ENCODE measurements around the gene TMEM272. TPM values are rescaled to one million over a fixed set of nuclear protein-coding genes. Genes with fewer than 3 reads are reported as not detected.

Gene TMEM272
- total and polyA plus RNA-seq, 2 of the 4 experiments (the other 2 are of a cell fraction): not detected

- Histone ChIP-seq H2BK15ac (ENCODE audit: low read depth, low read length) (no peak overlapping the region), H4K8ac (ENCODE audit: low read depth in 2 of 2, low read length in 2 of 2) (no peak overlapping the region), H3K9me3 (ENCODE audit: control insufficient read depth, insufficient read depth, low read length) (no peaks in the 10 kb centered on the region), H3K14ac (replicated peaks; ENCODE audit: low read depth, low read length) (no peak overlapping the region), H4K20me1 (ENCODE audit: insufficient read depth, low read length) (peaks cover 12% of the 10 kb centered on the region), H3K9ac (ENCODE audit: low read depth, low read length) (no peak overlapping the region), H3K4me2 (ENCODE audit: low read depth, low read length) (no peak overlapping the region), H2BK120ac (ENCODE audit: low read depth, low read length) (no peak overlapping the region), H2AK5ac (ENCODE audit: low read depth, low read length) (no peak overlapping the region), H2AK9ac (replicated peaks; ENCODE audit: low read depth, low read length, poor library complexity) (no peak overlapping the region), H2AFZ (replicated peaks; ENCODE audit: low read length, poor library complexity) (no peak overlapping the region), H3K27ac (ENCODE audit: insufficient read depth, low read length) (no peak overlapping the region), H3K36me3 (ENCODE audit: control insufficient read depth, insufficient read depth, low read length) (no peaks in the 10 kb centered on the region; the same call in 1 of the 2 replicates), H3K9me1 (ENCODE audit: insufficient read depth, low read length) (peaks cover 18% of the 10 kb centered on the region), H2BK20ac (ENCODE audit: low read depth, low read length) (no peak overlapping the region), H3K27me3 (ENCODE audit: control insufficient read depth, insufficient read depth, low read length) (0 out of 2 replicates have a peak, but pooled peaks cover 1% of the 10 kb centered on the region), H4K5ac (ENCODE audit: low read depth, low read length) (no peak overlapping the region), H4K91ac (ENCODE audit: insufficient read depth, low read depth, low read length) (no peak overlapping the region), H3K4me1 (ENCODE audit: control insufficient read depth, insufficient read depth, low read length) (peaks cover 12% of the 10 kb centered on the region), H3K4ac (ENCODE audit: low read depth, low read length) (no peak overlapping the region), H2BK5ac (ENCODE audit: low read depth, low read length, poor library complexity, severe bottlenecking) (no peak overlapping the region), H3K4me3 (ENCODE audit: insufficient read depth, low read depth, low read length) (no peak overlapping the region), H3K56ac (ENCODE audit: extremely low read depth, insufficient read depth, low read length) (no peak overlapping the region), H3K79me1 (ENCODE audit: low read depth in 1 of 2, low read length in 2 of 2) (peaks cover 4 to 29% of the 10 kb centered on the region in 2 experiments; a peak in 2 of 4 replicates), H3K23ac (ENCODE audit: low read depth, low read length) (no peak overlapping the region), H3K18ac (ENCODE audit: low read depth, low read length) (no peak overlapping the region)
- intact Hi-C loops (cut with micrococcal nuclease) (loop anchor here (10.0 kb wide), 1 partner anchor 314 kb away; the partner anchor contains the start of gene INTS6), in situ Hi-C loops (cut with MboI; ENCODE audit: low sequenced_read_pairs) (no loop called here), dilution Hi-C loops (cut with HindIII; ENCODE audit: low sequenced_read_pairs, unreplicated experiment) (no loop called here)
- DNase-seq (no peak), ATAC-seq (ENCODE audit: low read depth) (no peak)
- CTCF ChIA-PET: no interaction called here
- WGBS, 2 experiments (ENCODE audit: extremely low coverage in 2 of 2, insufficient read length in 1 of 2): 100% methylated on average over 3 of the region's 15 CpGs; no CpG with 5 or more reads in 1 of the 2 experiments
- TF ChIP-seq CHD1 (IDR thresholded peaks at IDR 0.05; ENCODE audit: low read depth, low read length) (no peak), NFE2L2 (IDR thresholded peaks at IDR 0.05; ENCODE audit: low read depth, low read length) (no peak), CEBPB (IDR thresholded peaks at IDR 0.05; ENCODE audit: low read depth, low read length) (no peak), MAZ (IDR thresholded peaks at IDR 0.05; ENCODE audit: borderline replicate concordance, low read depth, low read length) (no peak), POLR2A (IDR thresholded peaks at IDR 0.05; ENCODE audit: low read depth, low read length) (no peak)
- POLR2A ChIA-PET (ENCODE audit: unreplicated experiment): no interaction called here
- no TSS peak for BruUV-seq (replicated peaks)
These were observed 76.5 kb downstream of the TMEM272 start for GRCh38 chr13:51768378-51768921.
